Left ventricle myocardium superior (tissue), 1 donor: ENCODE measurements around the gene DIP2C. TPM values are rescaled to one million over a fixed set of nuclear protein-coding genes. Genes with fewer than 3 reads are reported as not detected.
"Not testable (repeated sequence)": the region's sequence is repeated elsewhere in the genome, so short reads cannot be mapped to it uniquely, and the experiment has no call there.

Experiments used
- ATAC-seq: fragments of 200-7000 bp; cut with Tn5 transposase; one replicate; pipeline ENCODE4 v1.9.1; 2020; ENCODE audit warnings: mild to moderate bottlenecking, moderate library complexity
- DNase-seq: peaks from one replicate; pipeline ENCODE4 v3.0.0-alpha.2; 2020
- intact Hi-C: fragments of 100-400 bp; cut with micrococcal nuclease; formaldehyde crosslinking; loops from one replicate; pipeline ENCODE4 v1.11.0; 2022
- total RNA-seq: library from RNA; stranded (reverse); fragmentation: NEBNext Ultra II Directional; extraction: Animal tissue kit (Norgen Biotek cat#: 25700); gene quantifications from one replicate; pipeline ENCODE4 v1.2.1, GENCODE V29; 2021
- donor health status: DM: no; HTN: yes; CAD: no; lungs with severe emphysema.

DIP2C gene
- total RNA-seq, 1 donor from 2014 or later: 32.6 TPM

- intact Hi-C loops: no loop called here
- DNase-seq (no peak), ATAC-seq (no peak)
Measured at GRCh38 chr10:488933-489215, 200.6 kb downstream of the DIP2C start.

GRCh38 chr10:488081-488932 is 201.2 kb downstream of the DIP2C start:
- ATAC-seq (no peak), DNase-seq (no peak)
- intact Hi-C loops: no loop called here

GRCh38 chr10:486666-487322 is 202.7 kb downstream of the DIP2C start:
- no peak for ATAC-seq
- intact Hi-C loops: no loop called here
- DNase-seq: no peak

- no peak for ATAC-seq
- intact Hi-C loops: no loop called here
- no peak for DNase-seq
Measured at GRCh38 chr10:486206-486605, 203.3 kb downstream of the DIP2C start.

- ATAC-seq (no peak), DNase-seq (no peak)
- intact Hi-C loops: no loop called here
Measured at GRCh38 chr10:485776-486175, 203.7 kb downstream of the DIP2C start.

- DNase-seq: no peak
- no peak for ATAC-seq
- intact Hi-C loops: no loop called here
Measured at GRCh38 chr10:484925-485661, 204.4 kb downstream of the DIP2C start.

GRCh38 chr10:484441-484924 is 205.0 kb downstream of the DIP2C start:
- ATAC-seq (peak; percentile 16), DNase-seq (no peak)
- intact Hi-C loops: no loop called here

- DNase-seq (no peak), ATAC-seq (peak; percentile 18)
- intact Hi-C loops: no loop called here
Measured at GRCh38 chr10:483261-483660, 206.2 kb downstream of the DIP2C start.

GRCh38 chr10:482848-483247 is 206.6 kb downstream of the DIP2C start:
- no peak for DNase-seq
- ATAC-seq: no peak
- intact Hi-C loops: no loop called here

GRCh38 chr10:482051-482501 is 207.4 kb downstream of the DIP2C start:
- intact Hi-C loops: no loop called here
- ATAC-seq (no peak), DNase-seq (no peak)

GRCh38 chr10:481628-482027 is 207.8 kb downstream of the DIP2C start:
- peak; percentile 11 for ATAC-seq
- DNase-seq: no peak
- intact Hi-C loops: no loop called here

GRCh38 chr10:480928-481552 is 208.4 kb downstream of the DIP2C start:
- DNase-seq (no peak), ATAC-seq (peak; percentile 63)
- intact Hi-C loops: no loop called here

GRCh38 chr10:480498-480927 is 209.0 kb downstream of the DIP2C start:
- intact Hi-C loops: no loop called here
- no peak for ATAC-seq
- no peak for DNase-seq

GRCh38 chr10:479706-480497 is 209.6 kb downstream of the DIP2C start:
- DNase-seq, intact Hi-C loops, ATAC-seq: not testable (repeated sequence)

- ATAC-seq (no peak), DNase-seq (no peak)
- intact Hi-C loops: no loop called here
Measured at GRCh38 chr10:478471-479245, 210.8 kb downstream of the DIP2C start.

GRCh38 chr10:477620-478019 is 211.8 kb downstream of the DIP2C start:
- ATAC-seq (no peak), DNase-seq (no peak)
- intact Hi-C loops: no loop called here

- DNase-seq: no peak
- intact Hi-C loops: no loop called here
- ATAC-seq: no peak
Measured at GRCh38 chr10:476455-476780, 213.1 kb downstream of the DIP2C start.
